Germinal center (tissue), 1 donor: Measurements from ENCODE around the gene PGA5.
"Not testable (repeated sequence)": the region's sequence is repeated elsewhere in the genome, so short reads cannot be mapped to it uniquely, and the experiment has no call there.

Source experiments
- DNase-seq: peaks from one replicate; pipeline ENCODE4 v3.0.0; 2012; ENCODE audit warnings: mixed read lengths, low spot score

PGA5 gene

DNA sequence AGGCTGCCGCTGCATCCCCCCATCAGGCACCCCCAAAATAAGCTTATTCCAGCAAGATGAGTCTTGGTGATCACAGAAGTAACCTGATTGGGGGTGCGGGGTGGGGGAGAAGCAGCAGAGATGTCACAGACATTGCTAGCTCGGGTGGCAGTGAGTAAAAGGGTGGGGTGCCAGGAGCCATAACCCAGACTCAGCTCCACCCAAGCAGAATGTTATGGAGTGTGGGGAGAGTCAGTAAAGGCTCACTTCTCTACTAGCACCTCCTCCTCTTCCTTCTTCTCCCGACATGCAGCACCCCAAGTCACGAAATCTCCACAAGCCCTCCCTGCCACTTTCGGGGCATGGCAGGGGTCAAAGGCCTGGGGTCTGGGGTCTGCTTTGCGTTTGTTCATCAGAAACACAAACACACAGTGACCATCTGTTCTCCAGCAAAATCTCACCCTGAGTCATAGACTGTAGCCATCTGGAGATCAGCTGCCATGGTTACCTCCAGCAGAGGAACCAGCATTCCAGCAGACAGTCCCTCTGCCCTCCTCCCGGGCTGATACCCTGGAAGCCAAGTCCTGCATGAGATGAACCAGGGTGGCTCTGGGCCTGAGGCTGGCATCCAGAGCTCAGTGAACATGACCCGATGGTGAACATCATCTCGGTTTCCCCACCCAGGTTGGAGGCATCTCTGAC, 14.4 kb upstream of the PGA5 start:
- not testable (repeated sequence) for DNase-seq

GRCh38 chr11:61229458-61229857, 11.5 kb upstream of the PGA5 start:
- DNase-seq, result not testable (repeated sequence)

DNA sequence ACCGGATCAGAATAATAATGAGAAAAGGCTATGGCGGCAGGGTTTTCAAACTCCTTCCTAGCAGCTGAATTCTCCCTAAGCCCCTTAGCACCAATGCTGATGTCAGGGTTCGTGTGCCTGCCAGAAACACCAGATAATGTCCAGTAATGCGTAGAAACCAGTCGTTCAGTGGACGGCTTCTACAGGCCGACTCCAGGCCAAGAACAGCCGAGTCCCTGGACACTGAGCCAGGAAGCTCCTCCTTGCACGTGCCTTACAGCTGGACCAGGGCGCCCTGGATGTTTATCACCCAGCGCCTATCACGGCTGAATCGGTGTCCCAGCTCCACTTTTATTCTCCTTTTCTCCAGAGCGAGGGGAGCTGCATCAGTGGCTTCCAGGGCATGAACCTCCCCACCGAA, 9.9 kb upstream of the PGA5 start:
- not testable (repeated sequence) for DNase-seq

GRCh38 chr11:61231585-61231984, 9.4 kb upstream of the PGA5 start:
- DNase-seq, result not testable (repeated sequence)

- DNase-seq, result not testable (repeated sequence)
Observed at GRCh38 chr11:61232548-61233145, 8.3 kb upstream of the PGA5 start.

- not testable (repeated sequence) for DNase-seq
Observed at GRCh38 chr11:61237130-61237529, 3.8 kb upstream of the PGA5 start.

- not testable (repeated sequence) for DNase-seq
Observed at GRCh38 chr11:61240288-61240687, 687 bp upstream of the PGA5 start.

- not testable (repeated sequence) for DNase-seq
Observed at GRCh38 chr11:61241526-61241925, 551 bp downstream of the PGA5 start.

GRCh38 chr11:61245284-61245964, 4.4 kb downstream of the PGA5 start:
- DNase-seq, result not testable (repeated sequence)

- DNase-seq, result not testable (repeated sequence)
Observed at GRCh38 chr11:61248071-61248470, 7.1 kb downstream of the PGA5 start.

- DNase-seq, result not testable (repeated sequence)
Observed at GRCh38 chr11:61249201-61249600, 8.2 kb downstream of the PGA5 start.

DNA sequence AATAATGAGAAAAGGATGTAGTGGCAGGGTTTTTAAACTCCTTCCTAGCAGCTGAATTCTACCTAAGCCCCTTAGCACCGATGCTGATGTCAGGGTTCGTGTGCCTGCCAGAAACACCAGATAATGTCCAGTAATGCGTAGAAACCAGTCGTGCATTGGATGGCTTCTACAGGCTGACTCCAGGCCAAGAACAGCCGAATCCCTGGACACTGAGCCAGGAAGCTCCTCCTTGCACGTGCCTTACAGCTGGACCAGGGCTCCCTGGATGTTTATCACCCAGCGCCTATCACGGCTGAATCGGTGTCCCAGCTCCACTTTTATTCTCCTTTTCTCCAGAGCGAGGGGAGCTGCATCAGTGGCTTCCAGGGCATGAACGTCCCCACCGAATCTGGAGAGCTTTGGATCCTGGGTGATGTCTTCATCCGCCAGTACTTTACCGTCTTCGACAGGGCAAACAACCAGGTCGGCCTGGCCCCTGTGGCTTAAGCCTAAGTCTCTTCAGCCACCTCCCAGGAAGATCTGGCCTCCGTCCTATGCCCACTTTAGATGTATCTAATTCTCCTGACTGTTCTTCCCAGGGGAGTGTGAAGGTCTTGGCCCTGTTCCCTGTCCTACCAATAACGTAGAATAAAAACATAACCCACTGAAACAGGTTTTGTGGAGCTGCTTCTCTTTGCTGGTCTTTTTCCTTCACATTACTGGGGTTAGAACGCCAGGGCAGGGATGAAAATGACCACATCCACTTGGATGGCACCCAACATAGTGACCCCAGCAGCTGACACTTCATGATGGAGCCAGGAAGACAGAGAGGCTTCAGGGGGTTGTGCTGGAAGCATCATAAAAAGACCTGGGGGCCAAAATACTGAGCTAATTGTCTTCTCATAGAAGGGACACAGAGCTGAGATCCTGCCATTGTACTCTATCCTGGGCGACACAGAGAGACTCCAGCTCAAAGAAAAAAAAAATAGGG, 10.1 kb downstream of the PGA5 start:
- DNase-seq, result not testable (repeated sequence)

DNA sequence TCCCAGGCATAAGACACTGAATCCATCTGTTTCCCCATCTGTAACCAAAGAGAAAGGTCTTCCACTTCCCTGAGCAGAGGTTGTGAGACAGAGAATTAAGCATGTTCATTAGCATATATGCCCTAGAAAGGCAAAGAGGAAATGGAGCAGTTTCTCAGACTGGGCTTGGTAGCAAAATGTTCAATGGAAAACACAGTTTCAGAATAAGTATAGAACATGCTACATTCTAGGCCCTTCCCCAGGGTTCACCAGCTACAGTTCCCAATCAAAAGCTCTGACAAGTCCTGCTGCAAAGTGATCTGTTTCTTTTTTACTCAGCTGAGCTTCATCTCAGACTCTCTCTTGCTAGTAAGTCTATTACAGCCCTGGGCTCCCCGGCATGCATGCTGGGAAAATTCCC, 11.4 kb downstream of the PGA5 start:
- DNase-seq, result not testable (repeated sequence)

DNA sequence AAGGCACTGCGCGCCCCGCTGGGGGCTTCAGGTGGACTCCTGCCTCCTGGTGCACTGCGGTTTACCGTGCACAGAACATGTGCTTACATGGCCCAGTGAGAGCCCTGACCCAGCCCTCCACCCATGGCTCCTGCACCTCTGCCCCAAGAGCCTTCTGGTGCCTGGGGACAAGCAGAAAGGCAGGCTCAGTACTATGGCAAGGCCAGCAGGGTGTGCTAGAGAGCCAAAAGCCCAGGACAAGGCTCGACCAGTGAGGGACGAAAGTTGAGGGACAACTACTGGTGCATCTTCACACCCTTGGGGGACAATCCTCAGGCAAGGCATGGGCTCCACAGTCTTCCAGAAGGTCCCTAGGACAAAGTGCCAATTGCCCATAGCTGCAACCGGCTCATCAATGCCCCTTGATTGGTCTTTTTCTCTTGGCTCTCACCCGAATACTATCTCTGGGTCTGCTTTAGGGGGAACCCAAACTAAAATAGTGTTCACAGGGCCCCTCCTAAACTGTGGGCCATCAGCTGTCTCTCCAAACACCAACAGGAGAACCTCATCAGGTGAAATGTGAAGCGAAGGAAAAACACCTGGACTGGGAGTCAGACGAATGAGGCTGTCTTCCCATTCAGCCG, 13.5 kb downstream of the PGA5 start:
- DNase-seq, result peak; percentile 87

DNA sequence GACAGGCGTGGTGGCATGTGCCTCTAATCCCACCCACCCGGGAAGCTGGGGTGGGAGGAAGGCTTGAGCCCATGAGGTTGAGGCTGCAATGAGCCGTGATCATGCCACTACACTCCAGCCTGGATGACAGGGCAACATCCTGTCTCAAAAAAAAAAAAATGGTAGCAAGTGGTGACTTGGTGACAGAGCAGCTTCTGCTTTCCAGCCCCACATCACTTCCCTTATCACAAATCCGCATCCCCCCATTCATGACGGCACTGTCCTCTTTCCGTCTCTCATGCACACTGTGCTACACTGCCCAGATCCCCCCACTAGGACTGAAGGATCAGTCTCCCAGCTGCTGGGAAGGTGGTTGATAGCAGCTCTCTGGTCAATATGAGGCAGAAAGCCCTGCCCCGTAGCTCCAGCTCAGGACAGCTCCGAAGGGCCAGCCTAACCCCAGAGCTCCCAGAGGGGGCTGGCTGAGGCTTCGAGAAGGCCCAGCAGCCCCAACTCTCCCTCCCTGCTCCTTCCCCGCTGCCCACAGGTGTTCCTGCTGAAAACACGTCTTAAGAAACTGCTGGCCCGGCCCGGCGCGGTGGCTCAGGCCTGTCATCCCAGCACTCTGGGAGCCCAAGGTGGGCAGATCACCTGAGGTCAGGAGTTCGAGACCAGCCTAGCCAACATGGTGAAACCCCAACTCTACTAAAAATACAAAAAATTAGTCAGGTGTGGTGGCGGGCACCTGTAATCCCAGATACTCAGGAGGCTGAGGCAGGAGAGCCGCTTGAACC, 15.9 kb downstream of the PGA5 start:
- DNase-seq, result no peak

- no peak for DNase-seq
Observed at GRCh38 chr11:61258546-61258945, 17.6 kb downstream of the PGA5 start.

DNA sequence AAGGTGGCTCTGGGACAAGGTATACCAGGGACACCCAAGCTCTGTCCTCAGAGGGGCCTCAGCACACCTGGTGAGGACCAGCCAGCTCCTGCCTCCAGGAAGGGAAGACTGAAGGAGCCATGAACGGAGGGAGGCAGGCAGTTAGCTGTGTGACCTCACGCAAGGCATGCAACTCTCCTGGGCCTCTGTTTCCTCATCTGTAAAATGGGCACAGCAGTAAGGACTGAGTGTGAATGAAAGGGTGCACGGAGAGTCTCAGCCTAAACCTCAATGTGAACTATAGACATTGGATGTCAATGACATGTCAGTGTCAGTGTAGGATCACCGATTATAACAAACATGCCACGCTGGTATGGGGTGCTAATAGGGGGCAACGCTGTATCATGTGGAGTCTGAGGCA, 18.4 kb downstream of the PGA5 start:
- no peak for DNase-seq

DNA sequence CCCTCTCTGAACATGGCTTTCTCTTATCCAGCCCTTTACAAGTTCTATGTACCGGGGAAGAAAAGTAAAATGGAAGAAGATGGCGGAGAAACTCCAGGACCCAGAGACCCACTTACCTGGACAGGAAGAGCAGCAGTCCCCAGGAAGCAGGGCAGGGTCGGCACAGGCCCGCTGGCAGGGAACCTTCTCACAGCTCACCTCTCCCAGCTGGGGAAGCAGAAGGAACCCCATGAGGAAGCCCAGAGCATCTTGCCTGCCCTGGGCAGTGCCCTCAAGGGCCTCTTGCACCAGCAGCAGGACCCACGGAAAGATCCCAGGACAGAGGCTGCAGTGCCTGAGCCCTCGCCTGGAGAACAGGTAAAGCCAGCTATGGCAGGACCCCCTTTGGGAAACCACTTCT, 23.4 kb downstream of the PGA5 start:
- DNase-seq, result no peak

GRCh38 chr11:61264795-61265194, 23.8 kb downstream of the PGA5 start:
- DNase-seq, result no peak

GRCh38 chr11:61265357-61265756, 24.4 kb downstream of the PGA5 start:
- no peak for DNase-seq

DNA sequence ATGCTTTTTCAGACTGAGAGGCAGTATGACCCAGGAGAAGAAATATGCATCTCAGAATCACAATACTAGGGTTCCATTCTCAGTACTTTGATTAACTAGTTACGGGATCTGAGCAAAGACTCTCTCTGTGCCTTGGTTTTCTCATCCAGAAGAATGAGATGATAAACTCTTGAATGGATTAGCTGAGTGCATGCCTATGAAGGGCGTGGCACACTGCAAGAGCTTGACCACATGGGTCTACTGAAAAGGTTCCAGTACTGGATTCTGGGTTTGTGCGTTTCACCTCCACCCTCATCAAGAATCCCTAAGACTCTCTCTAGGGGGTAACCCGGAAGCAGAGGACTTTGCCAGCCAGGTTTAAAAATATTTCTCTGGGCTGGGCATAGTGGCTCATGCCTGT, 25.6 kb downstream of the PGA5 start:
- DNase-seq, result no peak
